Measurements from ENCODE around the gene DIPK1A.
A peak's percentile ranks its signal among the peaks of the same experiment; 100 is the strongest.
"Not testable (repeated sequence)": the region's sequence is repeated elsewhere in the genome, so short reads cannot be mapped to it uniquely, and the experiment has no call there.

Gene DIPK1A

DNA sequence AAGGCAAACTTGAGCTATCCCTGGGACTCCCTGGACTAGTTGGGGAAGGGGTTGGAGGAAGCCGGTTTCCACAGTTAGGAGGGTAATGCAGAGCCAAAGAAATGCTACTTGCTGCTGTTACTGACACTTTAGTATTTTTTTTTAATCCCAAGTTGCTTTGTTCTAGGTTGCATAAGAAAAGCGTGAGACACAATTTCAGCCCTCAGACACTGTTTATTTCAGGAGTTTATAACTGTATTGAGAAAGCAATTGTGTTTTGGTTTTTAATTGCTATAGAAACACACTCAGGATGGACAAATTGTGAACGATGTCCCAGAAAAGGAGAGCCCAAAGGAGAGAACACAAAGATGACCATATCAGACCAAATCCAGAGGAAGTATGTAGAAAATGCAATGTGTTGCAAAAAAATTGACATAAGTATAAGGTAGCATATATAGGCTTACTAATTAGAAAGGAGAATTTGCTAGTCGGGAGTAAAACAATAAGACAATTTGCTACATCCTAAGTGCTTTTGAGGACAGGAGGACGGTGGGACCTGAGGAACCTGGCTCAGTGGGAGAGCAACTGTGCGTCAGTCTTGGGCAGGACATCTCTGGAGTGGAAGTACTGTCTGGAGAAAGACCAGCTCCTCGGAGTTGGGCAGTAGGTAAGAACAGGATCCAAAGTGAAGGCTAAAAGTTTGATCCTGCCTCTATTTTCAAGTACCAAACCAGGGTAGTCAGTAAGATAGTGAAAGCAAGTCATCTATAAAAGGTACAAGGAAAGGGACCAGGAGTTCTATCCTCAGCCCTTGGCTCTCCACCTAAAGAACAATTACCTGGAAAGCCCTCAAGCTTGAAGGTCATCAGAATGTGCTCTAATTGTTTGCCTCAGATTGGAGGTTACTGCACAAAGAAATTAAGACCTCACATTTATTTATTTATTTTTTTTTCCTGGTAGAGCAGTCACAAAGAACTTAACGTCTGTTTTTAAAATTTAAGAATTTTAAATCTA lies 39.9 kb downstream of the DIPK1A start:
- DNase-seq (ENCODE audit: low read depth in 2 of 2) = no peak

DNA sequence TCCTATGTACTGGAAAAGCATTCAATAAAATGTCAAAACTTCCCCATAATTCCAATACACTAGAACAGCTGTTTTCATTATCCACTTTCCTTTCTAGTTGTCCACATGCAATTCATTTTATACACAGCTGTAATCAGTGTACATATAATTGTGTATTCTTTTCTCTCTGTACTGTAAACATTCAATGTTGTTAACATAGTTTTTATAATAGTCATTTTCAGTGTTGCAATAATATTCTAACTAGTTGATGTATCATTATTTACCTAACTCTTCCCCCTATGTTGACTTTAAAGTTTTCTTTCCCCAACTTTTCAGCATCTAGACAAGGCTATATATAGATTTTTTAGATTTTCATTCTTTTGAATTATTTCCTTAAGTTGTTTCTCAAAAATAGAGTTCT lies 44.4 kb downstream of the DIPK1A start:
- DNase-seq (ENCODE audit: low read depth in 2 of 2) = no peak

DNA sequence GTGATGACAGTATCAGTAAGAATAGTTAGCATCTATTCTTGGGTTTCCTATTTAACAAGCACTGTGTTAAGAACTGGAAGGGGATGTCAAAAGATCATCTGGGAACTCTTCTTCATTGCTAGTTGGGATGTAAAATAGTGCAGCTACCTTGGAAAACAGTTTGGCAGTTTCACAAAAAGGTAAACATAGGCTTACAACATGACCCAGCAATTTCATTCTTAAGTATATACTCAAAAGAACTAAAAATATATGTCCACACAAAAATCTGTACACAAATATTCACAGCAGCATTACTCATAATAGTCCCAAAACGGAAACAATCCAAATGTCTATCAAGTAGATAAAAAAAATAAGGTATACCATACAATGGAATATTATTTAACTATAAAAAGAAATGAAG lies 45.7 kb downstream of the DIPK1A start:
- DNase-seq (ENCODE audit: low read depth in 2 of 2) = no peak

DNA sequence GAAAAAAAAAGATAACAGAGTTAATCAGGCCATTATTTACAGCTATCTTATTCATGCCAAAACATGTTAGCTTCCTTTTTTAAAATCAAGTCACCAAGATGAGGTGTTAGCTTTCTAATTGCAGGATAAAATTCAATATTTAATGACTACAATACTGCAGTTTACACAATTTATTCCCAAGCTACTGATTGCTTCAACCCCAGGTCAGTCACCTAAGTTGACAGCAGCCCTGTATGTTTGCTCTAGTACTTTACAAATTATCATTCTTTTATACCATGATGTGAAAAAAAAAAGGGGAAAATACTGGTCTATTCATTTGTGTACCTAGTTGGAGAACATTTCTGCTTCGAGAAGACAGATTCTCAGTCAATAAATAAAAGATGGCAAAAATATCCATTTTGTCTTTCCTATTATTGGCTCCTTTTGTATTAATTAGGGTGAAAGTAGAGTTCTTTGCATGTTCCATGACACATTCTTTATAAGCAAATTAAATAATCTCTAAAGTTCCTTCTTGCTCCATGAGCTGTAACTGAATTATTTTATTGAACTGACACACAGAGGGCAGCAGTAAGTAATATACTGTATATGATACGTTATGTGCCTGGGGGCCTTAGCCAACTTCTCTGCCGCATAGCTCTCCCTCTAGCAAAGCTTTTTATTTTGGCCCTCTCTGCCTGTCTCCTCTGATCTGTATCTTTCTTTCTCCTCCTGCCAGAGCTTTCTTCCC lies 48.0 kb downstream of the DIPK1A start:
- no peak for DNase-seq (ENCODE audit: low read depth in 2 of 2)

DNA sequence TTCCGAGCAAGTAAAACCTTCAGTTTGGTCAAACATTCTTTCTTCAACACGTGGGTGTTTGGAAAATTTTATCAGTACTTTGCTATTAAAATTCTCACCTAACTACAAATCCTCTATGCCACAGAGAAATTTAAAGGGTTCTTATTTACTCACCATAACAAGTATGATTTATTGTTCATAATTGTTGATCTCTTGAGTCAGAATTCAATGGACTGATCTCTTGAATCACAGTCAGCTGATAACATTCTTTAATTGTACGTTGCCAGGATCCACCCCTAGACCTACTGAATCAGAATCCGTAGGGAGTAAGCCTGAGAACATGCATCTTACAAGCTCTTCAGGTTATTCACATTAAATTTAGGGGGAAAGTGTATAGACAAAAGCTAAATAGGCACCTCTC lies 51.2 kb downstream of the DIPK1A start:
- no peak for DNase-seq (ENCODE audit: low read depth in 2 of 2)

DNA sequence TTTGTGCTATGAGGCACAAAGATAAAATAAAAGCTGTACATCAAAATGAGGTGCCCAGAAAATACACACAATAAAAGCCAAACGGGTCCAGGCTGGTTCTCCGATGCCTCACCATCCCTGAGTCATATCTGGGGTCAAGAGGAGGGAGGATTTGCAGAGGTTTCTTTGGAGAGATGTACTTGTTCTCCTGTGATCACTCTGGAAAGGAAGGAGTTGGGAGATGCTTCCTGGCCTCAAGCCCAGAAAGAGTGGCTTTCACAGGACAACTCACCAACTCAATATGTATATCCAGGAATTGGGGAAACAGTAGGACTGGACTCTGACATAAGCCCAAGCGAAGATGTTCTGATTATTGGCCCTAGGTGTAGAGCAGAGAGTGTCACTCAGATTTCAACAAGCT lies 51.9 kb downstream of the DIPK1A start:
- DNase-seq (ENCODE audit: low read depth in 2 of 2) = no peak

DNA sequence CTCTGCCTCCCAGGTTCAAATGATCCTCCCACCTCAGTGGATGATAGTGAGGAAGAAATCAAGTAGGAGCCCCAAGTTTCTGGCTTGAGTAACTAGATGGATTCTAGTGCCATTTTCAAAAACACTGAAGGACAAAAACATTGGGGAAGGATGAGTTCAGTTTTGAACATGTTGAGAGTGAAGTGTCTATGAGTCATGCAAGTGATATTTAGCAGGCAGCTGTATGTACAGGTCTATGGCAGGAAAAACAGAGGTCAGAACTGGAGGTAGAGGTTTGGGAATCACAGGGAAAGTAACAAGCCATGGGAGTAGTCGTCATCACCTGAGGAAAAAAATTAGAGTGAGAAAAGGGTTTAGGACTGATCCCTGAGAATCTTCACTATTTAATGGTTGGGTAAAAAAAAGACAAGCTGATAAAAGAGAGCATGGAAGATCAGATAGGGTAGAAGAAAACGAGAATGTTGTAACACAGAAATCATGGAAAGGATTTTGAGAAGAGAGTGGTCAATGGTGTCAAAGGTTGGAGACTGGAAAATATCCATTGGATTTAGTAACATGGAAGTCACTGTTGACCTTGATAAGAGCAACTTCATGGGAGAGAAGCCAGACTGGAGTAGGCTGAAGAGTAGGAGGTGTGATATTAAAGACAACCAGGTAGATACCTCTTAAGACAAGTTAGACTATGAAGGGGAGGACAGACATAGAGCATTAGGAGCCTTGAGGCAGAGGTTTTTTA lies 53.1 kb downstream of the DIPK1A start:
- DNase-seq (ENCODE audit: low read depth in 2 of 2) = no peak

DNA sequence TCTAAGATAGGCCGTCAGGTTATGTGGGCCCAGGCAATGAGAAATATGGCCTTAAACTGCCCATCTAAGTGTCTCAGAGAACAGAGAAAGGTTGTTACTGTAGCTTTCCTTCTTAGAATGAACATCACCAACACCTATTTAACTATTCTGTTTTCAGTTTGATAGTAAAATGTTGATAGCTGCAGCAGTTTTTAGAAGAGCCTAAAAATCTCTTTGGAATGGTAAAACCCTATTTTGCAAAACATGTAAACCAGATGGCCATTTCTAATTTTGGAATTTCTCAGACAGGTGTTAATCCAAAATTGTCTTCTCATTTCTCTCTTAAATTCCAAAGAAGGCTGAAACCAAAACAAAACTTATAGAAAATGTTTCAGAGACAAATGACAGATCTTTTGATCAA lies 57.5 kb downstream of the DIPK1A start:
- no peak for DNase-seq (ENCODE audit: low read depth in 2 of 2)

DNA sequence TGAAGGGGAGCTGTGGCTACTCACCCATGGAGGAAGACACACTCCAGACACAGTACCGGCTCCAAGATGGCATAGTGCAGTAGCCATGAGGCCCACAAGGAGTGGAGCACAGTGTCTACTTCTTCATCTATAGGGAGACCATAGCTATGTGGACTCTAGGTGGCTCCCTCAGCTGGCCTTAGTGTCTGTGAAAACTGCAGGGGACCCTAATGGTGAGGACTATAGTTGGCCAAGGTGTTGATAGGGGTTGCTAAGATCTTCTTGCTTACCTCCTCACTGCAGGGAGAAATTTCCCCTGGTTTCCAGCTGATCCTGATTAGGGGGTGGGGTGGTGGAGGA lies 58.9 kb downstream of the DIPK1A start:
- DNase-seq (ENCODE audit: low read depth in 2 of 2) = no peak

DNA sequence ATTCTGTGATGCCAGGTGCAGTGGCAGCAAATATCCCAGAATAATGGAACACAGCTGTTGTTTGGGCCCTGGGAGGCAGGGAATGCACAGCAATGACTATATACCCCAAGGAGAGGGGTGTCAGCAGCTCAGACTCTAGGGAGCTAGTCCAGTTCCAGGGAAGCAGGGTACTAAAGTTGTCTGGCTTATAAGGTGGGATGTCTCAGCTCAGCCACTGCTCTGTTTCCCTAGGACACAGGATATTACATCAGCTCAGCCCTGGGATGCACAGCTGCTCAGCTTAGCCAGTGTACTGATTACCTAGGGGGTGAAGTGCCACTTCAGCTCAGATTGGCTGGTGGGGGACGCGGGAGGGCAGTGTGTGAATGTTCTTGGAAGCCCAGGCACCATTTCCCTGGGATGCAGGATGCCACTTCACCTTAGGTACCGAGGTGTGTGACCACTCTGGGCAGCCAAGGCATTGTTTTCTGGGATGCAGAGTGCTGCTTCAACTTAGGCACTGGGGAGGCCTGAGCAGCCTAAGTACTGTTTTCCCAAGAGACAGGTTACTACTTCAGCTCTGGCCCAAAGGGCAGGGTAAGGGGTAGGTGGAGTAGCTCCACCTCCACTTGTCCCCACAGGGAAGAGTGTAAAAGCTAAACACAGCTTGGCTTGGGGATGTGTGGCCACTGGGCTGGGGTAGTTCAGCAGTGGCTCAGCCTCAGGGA lies 59.4 kb downstream of the DIPK1A start:
- no peak for DNase-seq (ENCODE audit: low read depth in 2 of 2)

DNA sequence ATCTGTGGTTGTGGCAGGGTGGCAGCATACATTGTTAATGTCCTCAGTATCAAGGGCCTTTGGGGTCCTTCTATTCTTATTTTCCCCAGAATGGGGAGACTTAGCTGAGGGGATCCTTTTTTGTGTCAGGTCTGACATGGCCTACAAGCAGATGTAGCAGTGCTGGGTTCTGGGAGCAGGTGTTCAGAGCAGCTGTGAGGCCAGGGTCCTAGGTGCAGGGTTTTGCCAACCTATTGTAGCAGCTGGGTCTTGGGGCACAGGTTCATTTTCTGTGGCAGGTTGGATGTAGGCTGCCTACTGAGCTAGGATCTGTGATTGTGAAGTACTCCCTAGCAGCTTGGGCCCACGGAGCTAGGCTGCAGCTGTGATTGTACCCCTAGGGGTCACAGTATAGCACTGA lies 60.1 kb downstream of the DIPK1A start:
- DNase-seq (ENCODE audit: low read depth in 2 of 2) = no peak

DNA sequence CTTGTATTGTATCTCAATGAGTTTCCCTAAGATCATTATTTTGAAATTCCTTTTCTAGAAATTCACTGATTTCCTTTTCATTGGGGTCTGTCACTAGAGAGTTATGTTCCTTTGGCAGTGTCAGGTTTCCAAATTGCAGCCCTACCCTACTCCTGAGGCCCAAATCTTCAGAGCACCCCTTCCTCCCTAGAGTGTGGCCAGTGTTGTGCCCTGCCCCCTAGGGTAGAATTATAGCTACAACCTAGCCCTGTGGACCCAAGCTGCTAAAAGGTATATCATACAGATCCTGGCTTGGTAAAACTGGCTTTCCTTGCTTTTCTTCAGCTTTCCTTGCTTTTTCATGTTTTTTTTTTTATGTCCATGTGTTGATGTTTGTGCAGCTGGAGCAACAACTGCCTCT lies 60.7 kb downstream of the DIPK1A start:
- DNase-seq (ENCODE audit: low read depth in 2 of 2) = no peak

DNA sequence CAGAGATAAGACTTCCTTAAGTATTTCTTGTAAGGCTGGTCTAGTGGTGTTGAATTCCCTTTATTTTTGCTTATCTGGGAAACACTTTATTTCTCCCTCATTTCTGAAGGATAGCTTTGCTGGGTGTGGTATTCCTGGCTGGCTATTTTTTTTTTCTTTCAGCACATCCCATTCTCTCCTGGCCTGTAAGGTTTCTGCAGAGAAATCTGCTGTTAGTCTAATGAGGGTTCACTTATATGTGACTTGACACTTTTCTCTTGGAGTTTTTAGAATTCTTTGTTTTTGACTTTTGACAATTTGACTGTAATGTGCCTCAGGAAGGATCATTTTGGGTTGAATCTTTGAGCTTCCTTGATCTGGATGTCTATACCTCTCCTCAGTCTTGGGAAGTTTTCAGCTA lies 61.5 kb downstream of the DIPK1A start:
- no peak for DNase-seq (ENCODE audit: low read depth in 2 of 2)

DNA sequence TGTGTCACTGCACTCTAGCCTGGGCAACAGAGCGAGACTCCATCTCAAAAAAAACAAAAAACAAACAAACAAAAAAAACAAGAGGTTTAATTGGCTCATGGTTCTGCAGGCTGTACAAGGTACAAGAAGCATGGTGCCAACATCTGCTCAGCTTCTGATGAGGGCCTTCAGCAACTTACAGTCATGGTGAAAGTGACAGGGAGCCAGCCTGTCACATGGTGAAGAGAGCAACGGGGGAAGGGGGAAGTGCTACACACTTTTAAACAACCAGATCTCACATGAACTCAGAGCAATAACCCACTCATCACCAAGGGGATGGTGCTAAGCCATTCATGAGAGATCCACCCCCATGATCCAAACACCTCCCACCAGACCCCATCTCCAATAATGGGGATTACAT lies 63.2 kb downstream of the DIPK1A start:
- not testable (repeated sequence) for DNase-seq (ENCODE audit: low read depth in 2 of 2)

DNA sequence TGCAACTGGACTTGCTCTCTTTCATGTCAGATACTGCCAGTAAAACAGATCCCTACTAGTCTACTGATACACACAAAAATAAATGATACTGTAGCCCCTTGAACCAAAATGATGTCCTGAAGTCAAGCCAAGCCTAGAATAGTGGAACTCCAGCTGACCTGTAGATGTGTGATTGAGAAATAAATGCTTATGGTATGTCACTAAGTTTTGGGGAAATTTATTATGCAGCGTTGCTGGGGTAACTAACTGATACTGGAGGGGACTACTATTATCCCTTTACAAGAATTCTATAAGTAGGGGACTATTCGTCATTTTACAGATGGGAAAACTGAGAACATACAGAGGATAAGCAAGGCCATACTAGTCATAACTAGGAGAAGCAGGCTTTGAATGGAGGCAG lies 73.8 kb downstream of the DIPK1A start:
- no peak for DNase-seq (ENCODE audit: low read depth in 2 of 2)

DNA sequence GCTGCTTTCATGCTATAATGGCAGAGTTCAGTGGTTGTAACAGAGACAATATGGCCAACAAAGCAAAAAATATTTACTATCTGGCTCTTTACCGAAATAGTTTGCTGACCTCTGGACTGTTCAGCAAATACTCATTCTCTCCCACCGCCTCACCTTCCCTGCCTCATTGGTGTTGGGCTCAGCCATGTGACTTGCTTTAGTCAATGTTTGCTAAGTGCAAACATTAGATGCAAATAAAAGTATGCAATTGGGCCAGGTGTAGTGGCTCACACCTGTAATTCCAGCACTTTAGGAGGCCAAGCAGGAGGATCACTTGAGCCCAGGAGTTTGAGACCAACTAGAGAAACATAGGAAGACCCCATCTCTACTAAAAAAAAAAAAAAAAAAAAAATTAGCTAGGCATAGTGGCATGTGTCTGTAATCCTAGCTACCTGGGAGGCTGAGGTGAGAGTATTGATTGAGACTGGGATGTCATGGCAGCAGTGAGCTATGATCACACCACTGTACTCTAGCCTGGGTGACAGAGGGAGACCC lies 74.3 kb downstream of the DIPK1A start:
- DNase-seq (ENCODE audit: low read depth in 2 of 2) = no peak

DNA sequence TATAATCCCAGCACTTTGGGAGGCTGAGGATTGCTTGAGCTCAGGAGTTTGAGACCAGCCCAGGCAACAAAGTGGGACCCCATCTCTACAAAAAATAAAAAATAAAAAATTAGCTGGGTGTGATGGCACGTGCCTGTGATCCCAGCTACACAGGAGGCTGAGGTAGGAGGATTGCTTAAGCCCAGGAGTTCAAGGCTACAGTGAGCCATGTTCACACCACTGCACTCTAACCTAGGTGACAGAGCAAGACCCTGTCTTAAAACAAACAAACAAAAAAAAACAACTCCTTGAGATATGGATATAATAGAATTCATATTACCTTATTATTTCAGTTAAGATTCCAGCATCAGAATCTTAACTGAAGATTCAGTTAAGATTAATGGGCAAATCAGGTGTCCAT lies 77.1 kb downstream of the DIPK1A start:
- DNase-seq (ENCODE audit: low read depth in 2 of 2) = no peak

DNA sequence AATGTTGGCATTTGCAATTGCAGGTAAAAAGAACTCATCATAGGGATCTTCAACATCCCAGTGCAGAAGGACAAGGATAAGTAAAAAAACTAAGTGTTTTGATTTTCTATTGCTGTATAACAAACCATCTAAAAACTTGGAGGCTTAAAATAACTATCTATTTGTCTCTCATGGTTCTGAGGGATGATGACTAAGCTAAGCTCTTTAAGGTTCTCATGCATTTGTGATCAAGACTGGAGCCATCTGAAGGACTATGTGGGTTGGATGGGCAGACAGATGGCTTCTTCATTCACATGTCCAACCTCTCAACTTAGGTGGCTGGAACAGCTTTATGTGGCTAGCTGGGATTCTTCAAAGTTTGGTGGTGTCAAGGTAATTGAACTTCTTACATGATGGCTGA lies 78.0 kb downstream of the DIPK1A start:
- DNase-seq (ENCODE audit: low read depth in 2 of 2) = no peak

DNA sequence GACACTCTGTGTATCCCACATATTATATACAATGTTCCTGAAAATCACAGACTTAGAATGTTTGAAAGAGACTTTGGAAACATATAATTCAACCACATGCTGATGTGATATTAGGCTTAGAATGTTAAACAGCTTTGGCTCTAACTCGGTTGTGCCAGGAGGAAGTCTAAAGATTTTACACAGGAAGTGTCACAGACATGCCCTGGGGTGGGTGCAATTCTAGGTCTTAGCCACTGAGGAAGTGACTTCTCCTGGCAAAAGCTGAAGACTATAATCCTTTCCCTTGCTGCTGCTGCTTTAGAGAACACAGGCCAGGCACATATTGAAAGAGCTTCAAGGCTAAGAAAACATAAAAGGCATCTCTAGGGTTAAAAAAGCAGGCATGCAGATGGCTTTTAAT lies 78.4 kb downstream of the DIPK1A start:
- peak in 1 of 2 donors; percentile 8 for DNase-seq (ENCODE audit: low read depth in 2 of 2)

DNA sequence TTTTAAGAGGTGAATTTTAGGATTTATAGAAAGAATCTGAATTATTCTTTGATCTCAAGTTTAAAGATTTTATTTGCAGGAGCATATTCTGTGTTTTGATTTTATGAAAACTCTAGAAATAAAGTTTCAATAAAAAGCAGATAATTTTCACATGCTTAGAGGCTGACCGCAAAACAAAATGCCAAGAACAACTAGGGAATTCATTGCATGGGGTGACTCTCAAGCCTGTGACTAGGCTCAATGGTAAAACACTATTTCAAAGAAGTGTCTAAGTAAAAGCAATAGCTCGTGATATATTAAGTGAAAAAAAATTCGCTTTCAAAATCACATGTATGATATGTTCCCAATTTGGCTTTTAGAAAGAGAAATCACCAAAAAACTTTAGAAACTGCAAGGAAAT lies 79.9 kb downstream of the DIPK1A start:
- no peak for DNase-seq (ENCODE audit: low read depth in 2 of 2)

DNA sequence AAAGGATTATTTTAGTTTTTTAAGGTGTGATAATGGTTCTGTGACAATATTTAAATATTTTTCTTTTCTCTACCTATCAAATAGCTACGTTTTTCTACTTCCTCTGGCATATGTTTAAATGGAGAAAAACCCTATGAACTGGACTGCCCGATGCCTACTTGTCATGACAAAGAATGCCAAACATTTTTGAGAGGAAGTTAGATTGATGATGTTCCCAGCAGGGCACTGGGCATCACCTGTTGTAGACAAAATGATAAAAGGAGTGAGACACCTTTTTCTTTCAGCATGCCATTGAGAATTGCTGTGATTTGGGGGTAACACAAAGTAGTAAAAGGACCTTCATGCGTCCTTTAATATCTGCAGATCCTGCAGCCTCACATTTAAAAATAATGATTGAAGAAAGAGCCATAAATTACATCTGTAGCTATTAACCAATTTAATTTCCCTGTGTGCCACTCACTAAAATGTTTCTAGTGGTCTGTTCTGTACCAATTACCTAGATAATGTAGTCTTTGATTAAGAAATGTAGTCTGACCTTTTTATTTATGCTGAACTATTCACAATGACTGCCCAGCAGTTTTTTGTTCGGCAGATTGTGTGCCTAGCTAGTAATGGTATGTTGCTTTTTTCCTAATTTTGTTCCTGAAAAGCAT lies 81.8 kb downstream of the DIPK1A start:
- DNase-seq (ENCODE audit: low read depth in 2 of 2) = no peak

Data from activated CD4-positive, alpha-beta T cell treated with anti-CD3 and anti-CD28 coated beads for 24 hours (primary cell).